OCI-LY1 (cell line): Measurements from ENCODE around the gene KCNMB2.

Experiments
- H2AFZ ChIP-seq: fragments of 200-600 bp; sonication (generic), shearing (Covaris generic); 2 replicates; pipeline ENCODE4 v1.6.0; 2014; ENCODE audit warnings: antibody characterized with exemption, mild to moderate bottlenecking, low read length
- H3F3A ChIP-seq: fragments of 200-600 bp; sonication (generic), shearing (Covaris generic); 2 replicates; pipeline ENCODE4 v1.6.0; 2014; ENCODE audit warnings: mild to moderate bottlenecking, antibody characterized with exemption, low read length, moderate library complexity; ENCODE audit not compliant: insufficient read depth
- H3K27ac ChIP-seq: fragments of 200-600 bp; sonication (generic); 2 replicates; pipeline ENCODE4 v1.5.1; 2014; ENCODE audit warnings: low read length, mixed run types, mild to moderate bottlenecking, low read depth; ENCODE audit not compliant: poor library complexity, severe bottlenecking
- H3K27me3 ChIP-seq: fragments of 200-600 bp; sonication (generic); 2 replicates; pipeline ENCODE4 v1.6.0; 2014; ENCODE audit warnings: antibody characterized with exemption, mild to moderate bottlenecking, low read length, moderate library complexity; ENCODE audit not compliant: insufficient read depth
- H3K36me3 ChIP-seq: fragments of 200-600 bp; sonication (generic); 2 replicates; pipeline ENCODE4 v1.6.1; 2014; ENCODE audit warnings: mild to moderate bottlenecking, antibody characterized with exemption, low read length, moderate library complexity, mixed read lengths; ENCODE audit not compliant: insufficient read depth
- H3K4me1 ChIP-seq: fragments of 200-600 bp; sonication (generic); 2 replicates; pipeline ENCODE4 v1.5.1; 2014; ENCODE audit warnings: mild to moderate bottlenecking, low read length, moderate library complexity; ENCODE audit not compliant: insufficient read depth, severe bottlenecking
- H3K4me2 ChIP-seq: fragments of 200-600 bp; sonication (generic), shearing (Covaris generic); 2 replicates; pipeline ENCODE4 v1.6.1; 2014; ENCODE audit warnings: low read length
- H3K4me3 ChIP-seq: fragments of 200-600 bp; sonication (generic); 2 replicates; pipeline ENCODE4 v1.5.1; 2014; ENCODE audit warnings: low read length, low read depth, mild to moderate bottlenecking, mixed read lengths; ENCODE audit not compliant: poor library complexity, severe bottlenecking
- H3K79me2 ChIP-seq: fragments of 200-600 bp; shearing (Covaris generic); 2 replicates; pipeline ENCODE4 v1.6.1; 2016; ENCODE audit warnings: mixed run types, low read length, mixed read lengths; ENCODE audit not compliant: insufficient read depth
- H3K9ac ChIP-seq: fragments of 200-600 bp; sonication (generic), shearing (Covaris generic); 2 replicates; pipeline ENCODE4 v1.6.1; 2014; ENCODE audit warnings: mild to moderate bottlenecking, low read length, mixed read lengths
- H3K9me2 ChIP-seq: fragments of 200-600 bp; sonication (generic), shearing (Covaris generic); 2 replicates; pipeline ENCODE4 v1.6.1; 2014; ENCODE audit warnings: low read depth, mild to moderate bottlenecking, low read length, mixed read lengths
- H3K9me3 ChIP-seq: fragments of 200-600 bp; shearing (Covaris generic); 2 replicates; pipeline ENCODE4 v1.6.1; 2014; ENCODE audit warnings: low read length, mixed read lengths
- H4K20me1 ChIP-seq: fragments of 200-600 bp; sonication (generic), shearing (Covaris generic); 2 replicates; pipeline ENCODE4 v1.6.0; 2016; ENCODE audit warnings: mild to moderate bottlenecking, low read length; ENCODE audit not compliant: insufficient read depth
- CTCF ChIP-seq: fragments of 200-600 bp; sonication (generic), shearing (Covaris generic); IDR thresholded peaks from 2 replicates; pipeline ENCODE4 v1.5.1; 2017; ENCODE audit warnings: mild to moderate bottlenecking, antibody characterized with exemption, low read length, moderate library complexity, mixed read lengths
- EZH2 ChIP-seq: fragments of 200-600 bp; sonication (generic), shearing (Covaris generic); IDR thresholded peaks from 2 replicates; pipeline ENCODE4 v1.8.0; 2017; ENCODE audit warnings: borderline replicate concordance, mixed run types, mild to moderate bottlenecking, antibody characterized with exemption, low read length, moderate library complexity, mixed read lengths

KCNMB2 gene

GRCh38 chr3:178806651-178807050, 270.4 kb downstream of the KCNMB2 start:
- TF ChIP-seq EZH2: no peak
- no peak for TF ChIP-seq CTCF
- no peaks in the 10 kb centered on the region for H3K79me2 ChIP-seq
- H3K9me2 ChIP-seq: no peaks in the 10 kb centered on the region
- H3K9me3 ChIP-seq: no peaks in the 10 kb centered on the region
- no peak overlapping the region for H3K4me2 ChIP-seq
- H3K9ac ChIP-seq: no peak overlapping the region
- no peaks in the 10 kb centered on the region for H3K27me3 ChIP-seq
- no peaks in the 10 kb centered on the region for H3K36me3 ChIP-seq
- no peaks in the 10 kb centered on the region for H3F3A ChIP-seq
- H3K4me3 ChIP-seq: no peak overlapping the region
- no peak overlapping the region for H3K27ac ChIP-seq
- H3K4me1 ChIP-seq: no peaks in the 10 kb centered on the region
- no peaks in the 10 kb centered on the region for H4K20me1 ChIP-seq
- H2AFZ ChIP-seq: no peak overlapping the region

GRCh38 chr3:178807694-178808093, 271.5 kb downstream of the KCNMB2 start:
- TF ChIP-seq EZH2: no peak
- TF ChIP-seq CTCF: no peak
- Histone ChIP-seq H3K4me1 (no peaks in the 10 kb centered on the region), H3K27me3 (no peaks in the 10 kb centered on the region), H4K20me1 (no peaks in the 10 kb centered on the region), H3F3A (no peaks in the 10 kb centered on the region), H3K79me2 (no peaks in the 10 kb centered on the region), H3K4me2 (no peak overlapping the region), H2AFZ (no peak overlapping the region), H3K27ac (no peak overlapping the region), H3K9me3 (no peaks in the 10 kb centered on the region), H3K9me2 (no peaks in the 10 kb centered on the region), H3K36me3 (no peaks in the 10 kb centered on the region), H3K4me3 (no peak overlapping the region), H3K9ac (no peak overlapping the region)

- no peak for TF ChIP-seq EZH2
- TF ChIP-seq CTCF: no peak
- Histone ChIP-seq H3F3A (no peaks in the 10 kb centered on the region), H3K79me2 (no peaks in the 10 kb centered on the region), H3K9me3 (no peaks in the 10 kb centered on the region), H3K9ac (no peak overlapping the region), H3K9me2 (no peaks in the 10 kb centered on the region), H4K20me1 (no peaks in the 10 kb centered on the region), H3K4me2 (no peak overlapping the region), H2AFZ (no peak overlapping the region), H3K36me3 (no peaks in the 10 kb centered on the region), H3K27me3 (no peaks in the 10 kb centered on the region), H3K4me1 (no peaks in the 10 kb centered on the region), H3K27ac (no peak overlapping the region), H3K4me3 (no peak overlapping the region)
These were observed 272.5 kb downstream of the KCNMB2 start for GRCh38 chr3:178808748-178809147.
